Measurements from ENCODE around the gene OPCML. TPM values are rescaled to one million over a fixed set of nuclear protein-coding genes. Genes with fewer than 3 reads are reported as not detected.

Gene OPCML
- total RNA-seq, 1 donor from 2014 or later: 26.9 TPM

- no peak for FAIRE-seq
- DNase-seq (ENCODE audit: low spot score in 2 of 2): no peak
Measured at GRCh38 chr11:132744771-132745170, 787.5 kb downstream of the OPCML start.

DNA sequence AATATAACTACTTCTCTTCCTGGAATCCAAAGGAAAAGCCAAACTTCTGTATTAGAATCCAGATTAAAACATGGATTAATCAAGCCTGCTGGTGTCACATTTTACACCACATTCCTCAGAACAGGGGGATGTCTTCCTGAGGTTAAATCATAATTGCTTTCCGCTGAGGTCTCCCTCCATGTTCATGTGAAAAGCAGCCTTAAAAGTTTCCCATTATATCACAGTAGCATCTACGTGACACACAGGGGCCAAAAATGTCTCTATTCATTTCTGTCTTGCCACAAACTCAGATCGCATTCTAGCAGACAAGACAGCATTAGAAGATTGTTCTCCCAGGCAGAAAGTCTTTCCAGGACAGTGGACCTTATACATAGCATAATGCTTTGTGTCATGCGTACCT, 788.7 kb downstream of the OPCML start:
- no peak for DNase-seq (ENCODE audit: low spot score in 2 of 2)
- FAIRE-seq: no peak

GRCh38 chr11:132742929-132743328, 789.4 kb downstream of the OPCML start:
- no peak for FAIRE-seq
- DNase-seq (ENCODE audit: low spot score in 2 of 2): no peak

DNA sequence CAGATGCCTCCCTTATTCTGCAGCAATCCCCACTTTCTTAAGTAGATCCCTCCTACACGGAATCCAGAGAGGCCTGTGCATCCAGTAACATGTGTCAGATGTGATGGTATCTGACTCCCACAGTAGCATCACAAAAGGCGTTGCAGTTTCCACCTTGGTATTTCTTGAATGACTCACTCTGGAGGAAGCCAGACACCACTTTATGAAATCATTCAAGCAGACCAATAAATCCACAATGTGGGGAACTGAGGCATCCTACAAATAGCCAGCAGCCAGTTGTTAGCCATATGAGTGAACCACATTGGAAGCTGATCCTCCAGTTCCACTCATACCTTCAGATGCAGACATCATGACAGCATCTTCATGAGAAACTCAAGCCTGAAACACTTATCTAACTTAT, 798.1 kb downstream of the OPCML start:
- no peak for FAIRE-seq
- DNase-seq (ENCODE audit: low spot score in 2 of 2): no peak

- DNase-seq (ENCODE audit: low spot score in 2 of 2): no peak
- no peak for FAIRE-seq
Measured at GRCh38 chr11:132728026-132728425, 804.3 kb downstream of the OPCML start.

DNA sequence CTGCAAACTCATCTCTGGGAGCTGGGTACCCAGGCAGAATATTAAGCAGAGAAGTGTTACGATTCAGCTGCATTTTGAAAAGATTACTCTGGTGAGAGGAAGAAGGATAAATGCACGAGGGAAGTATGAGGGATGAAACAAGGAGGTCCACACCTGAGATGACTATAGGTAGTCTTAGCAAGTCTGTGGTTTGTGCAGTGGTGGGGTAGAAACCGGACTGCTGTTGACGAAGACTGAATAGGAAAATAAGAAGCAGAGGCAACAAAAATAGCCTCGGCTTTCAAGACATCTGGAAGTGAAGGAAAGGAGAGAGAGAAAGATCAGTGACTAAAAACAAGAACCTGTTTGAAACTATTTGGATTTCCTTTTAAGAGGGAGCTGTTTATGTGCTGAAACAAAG, 810.8 kb downstream of the OPCML start:
- DNase-seq (ENCODE audit: low spot score in 2 of 2) (no peak), FAIRE-seq (no peak)

- DNase-seq (ENCODE audit: low spot score in 2 of 2) (no peak), FAIRE-seq (no peak)
Measured at GRCh38 chr11:132719684-132720083, 812.6 kb downstream of the OPCML start.

GRCh38 chr11:132718711-132719671, 813.3 kb downstream of the OPCML start:
- no peak for FAIRE-seq
- no peak for DNase-seq (ENCODE audit: low spot score in 2 of 2)

GRCh38 chr11:132717824-132718223, 814.5 kb downstream of the OPCML start:
- FAIRE-seq: no peak
- no peak for DNase-seq (ENCODE audit: low spot score in 2 of 2)

GRCh38 chr11:132716037-132716436, 816.3 kb downstream of the OPCML start:
- no peak for FAIRE-seq
- no peak for DNase-seq (ENCODE audit: low spot score in 2 of 2)

DNA sequence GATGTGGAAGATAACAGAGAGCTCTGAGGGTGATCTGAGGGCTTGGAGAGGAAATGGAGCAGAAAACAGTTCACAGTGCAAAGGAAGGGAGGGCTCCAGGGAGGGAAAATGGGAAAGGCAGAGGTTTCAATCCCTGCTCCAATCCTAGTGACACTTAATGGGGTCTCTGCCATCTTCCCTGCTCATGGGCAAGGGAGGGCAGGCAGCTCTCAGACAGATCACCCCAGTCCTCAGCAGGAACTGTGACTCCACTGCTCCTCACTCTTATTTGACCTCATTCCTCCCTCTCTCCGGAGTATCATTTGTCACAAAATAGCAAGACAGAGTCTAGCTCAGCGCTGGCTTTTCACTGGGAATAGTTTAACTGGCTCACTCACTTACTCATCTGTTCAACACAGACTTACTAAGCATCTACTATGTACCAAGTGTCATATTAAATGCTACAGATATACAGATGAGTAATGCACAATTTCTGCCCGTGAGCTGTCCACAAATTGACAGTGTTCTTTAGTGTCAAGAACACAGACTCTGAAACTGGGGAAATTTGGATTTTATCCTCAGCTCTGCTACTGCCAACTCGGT, 817.4 kb downstream of the OPCML start:
- DNase-seq (ENCODE audit: low spot score in 2 of 2) (no peak), FAIRE-seq (no peak)

- FAIRE-seq (no peak), DNase-seq (ENCODE audit: low spot score in 2 of 2) (no peak)
Measured at GRCh38 chr11:132712466-132712865, 819.8 kb downstream of the OPCML start.

- no peak for DNase-seq (ENCODE audit: low spot score in 2 of 2)
- no peak for FAIRE-seq
Measured at GRCh38 chr11:132704781-132705375, 827.4 kb downstream of the OPCML start.

- FAIRE-seq (no peak), DNase-seq (ENCODE audit: low spot score in 2 of 2) (no peak)
Measured at GRCh38 chr11:132692891-132693290, 839.4 kb downstream of the OPCML start.

DNA sequence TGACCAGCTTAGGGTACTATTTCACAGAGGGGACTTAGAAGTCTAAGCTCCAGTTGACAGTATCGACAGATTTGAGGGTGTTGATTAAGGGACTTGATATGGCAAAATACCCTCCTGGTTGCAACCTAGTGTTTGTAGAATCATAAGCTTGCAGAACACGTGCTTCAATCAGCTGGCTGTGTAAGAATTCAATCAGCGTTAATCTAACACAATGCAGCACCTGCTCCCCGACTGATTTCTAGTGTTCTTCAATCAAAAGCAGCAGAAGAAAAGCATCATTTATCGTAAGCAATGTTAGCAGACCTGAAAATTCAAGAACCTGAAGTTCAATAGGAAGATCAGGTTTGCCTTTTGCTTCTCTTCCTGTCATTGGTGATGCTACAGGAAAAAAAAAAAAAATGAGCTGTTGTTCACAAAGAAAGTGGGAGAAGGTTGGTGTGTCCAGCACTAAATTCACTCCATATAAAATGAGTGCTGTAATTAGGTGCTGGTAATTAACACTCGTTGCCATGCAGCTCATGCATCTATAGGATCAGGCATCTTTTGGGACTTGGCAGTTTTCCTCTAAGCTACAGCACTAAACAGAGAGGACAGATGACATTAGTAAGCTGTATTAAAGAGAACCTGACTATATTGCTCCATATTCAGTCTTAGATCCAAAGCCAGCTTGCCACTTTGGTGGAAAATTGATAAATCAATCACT, 840.3 kb downstream of the OPCML start:
- no peak for FAIRE-seq
- no peak for DNase-seq (ENCODE audit: low spot score in 2 of 2)

DNA sequence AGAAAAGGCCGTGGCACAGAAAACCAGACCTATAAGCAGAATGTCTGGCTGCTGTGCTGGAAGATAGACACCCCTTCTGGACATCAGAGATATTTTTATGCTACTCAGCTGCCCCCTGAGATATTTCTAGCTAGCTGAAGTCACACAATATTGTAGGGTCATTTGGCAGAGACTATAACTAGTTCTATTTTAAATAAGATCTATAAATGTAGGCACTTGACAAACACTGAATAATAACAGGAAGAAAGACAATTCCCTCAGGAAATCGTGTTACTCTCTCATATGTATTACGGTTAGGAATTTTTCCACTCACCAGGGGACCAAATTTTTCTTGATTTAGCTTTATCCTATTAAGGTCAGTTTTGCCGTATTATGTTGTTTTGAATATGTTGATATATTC, 845.4 kb downstream of the OPCML start:
- no peak for FAIRE-seq

GRCh38 chr11:132685174-132685611, 847.1 kb downstream of the OPCML start:
- DNase-seq (ENCODE audit: low spot score in 2 of 2) (no peak), FAIRE-seq (no peak)

More for the DNA sequence above, 845.4 kb downstream of the OPCML start:
- DNase-seq (ENCODE audit: low spot score in 2 of 2): no peak

- DNase-seq (ENCODE audit: low spot score in 2 of 2) (no peak), FAIRE-seq (no peak)
Measured at GRCh38 chr11:132683602-132684001, 848.7 kb downstream of the OPCML start.

- FAIRE-seq (no peak), DNase-seq (ENCODE audit: low spot score in 2 of 2) (no peak)
Measured at GRCh38 chr11:132681971-132682370, 850.3 kb downstream of the OPCML start.

DNA sequence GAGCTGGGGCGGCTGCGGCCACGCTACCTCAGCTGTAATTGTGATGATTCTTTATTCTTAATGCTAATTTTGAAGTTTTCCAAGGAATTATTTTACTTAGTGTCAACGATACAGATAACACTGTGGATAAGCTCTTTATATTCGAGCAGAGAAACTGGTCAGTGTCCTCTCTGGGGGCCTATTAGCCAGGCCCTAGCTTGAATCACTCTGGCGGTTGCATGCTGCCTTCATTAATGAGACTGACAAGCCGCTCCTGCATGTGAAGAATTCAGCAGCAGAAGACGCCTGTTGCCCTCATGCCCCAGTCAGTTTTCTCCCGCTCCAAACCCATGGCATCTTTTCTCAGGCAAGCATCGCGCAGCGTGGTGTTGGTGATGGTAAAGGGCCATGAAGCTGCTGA, 851.7 kb downstream of the OPCML start:
- no peak for FAIRE-seq
- DNase-seq (ENCODE audit: low spot score in 2 of 2): no peak

DNA sequence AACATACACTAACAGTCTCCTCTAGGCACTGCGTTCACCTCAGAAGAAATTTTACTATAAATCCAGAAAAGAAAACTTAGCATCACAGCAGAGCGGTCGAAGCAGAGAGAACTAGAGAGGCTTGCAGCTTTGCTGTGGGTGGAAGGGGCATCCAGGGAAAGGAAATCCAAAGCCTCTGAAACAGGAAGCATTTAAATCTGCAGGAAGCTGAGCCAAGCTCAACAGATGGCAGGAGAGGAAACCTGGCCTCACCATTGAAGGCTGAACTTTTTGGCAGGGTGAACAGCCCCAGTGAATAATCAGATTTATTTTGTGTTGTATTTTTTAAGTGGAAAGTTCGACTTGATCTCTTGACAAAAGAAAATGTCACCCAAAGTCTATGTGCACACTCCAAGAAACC, 858.1 kb downstream of the OPCML start:
- FAIRE-seq (no peak), DNase-seq (ENCODE audit: low spot score in 2 of 2) (no peak)

Data from frontal cortex (tissue), 4 donors.